ENCODE results near the gene TBC1D22A. TPM values are rescaled to one million over a fixed set of nuclear protein-coding genes. Genes with fewer than 3 reads are reported as not detected.

Gene TBC1D22A
- total and polyA plus RNA-seq, 2 experiments from 2014 or later, result 9.6 to 13.3 TPM

GRCh38 chr22:46777609-46777970 lies 15.1 kb downstream of the TBC1D22A start:
- H3K4me1 ChIP-seq (ENCODE audit: insufficient read depth), result peaks cover 14% of the 10 kb centered on the region; the same call in 1 of the 2 replicates
- no peak overlapping the region for H2AFZ ChIP-seq
- peaks cover 5% of the 10 kb centered on the region; the same call in 2 of the 3 replicates for H3K36me3 Mint-ChIP-seq (ENCODE audit: low read depth)
- H4K20me1 ChIP-seq (replicated peaks; ENCODE audit: insufficient read depth), result peaks cover 4% of the 10 kb centered on the region; the same call in 1 of the 2 replicates
- no peaks in the 10 kb centered on the region for H3K9me2 ChIP-seq (ENCODE audit: insufficient read depth)
- peaks cover 12% of the 10 kb centered on the region for H3K27me3 Mint-ChIP-seq (ENCODE audit: insufficient read depth, low read depth, poor library complexity)
- H3K4me2 ChIP-seq, result no peak overlapping the region
- no peak overlapping the region for H3K4me3 ChIP-seq
- H3K9me3 Mint-ChIP-seq, result no peaks in the 10 kb centered on the region
- H3K4me1 Mint-ChIP-seq, result peaks cover 27% of the 10 kb centered on the region
- peaks cover 91% of the 10 kb centered on the region for H3K79me2 ChIP-seq (replicated peaks; ENCODE audit: insufficient read depth)
- no peaks in the 10 kb centered on the region for H3K27me3 ChIP-seq (ENCODE audit: insufficient read depth)
- no peak for TF ChIP-seq CREB1 (CRISPR knock-in tag; IDR thresholded peaks at IDR 0.05; ENCODE audit: low read depth)
- TF ChIP-seq REST (IDR thresholded peaks at IDR 0.05; ENCODE audit: unreplicated experiment), result no peak
- TF ChIP-seq EZH2 (IDR thresholded peaks at IDR 0.05; ENCODE audit: low read depth, unreplicated experiment), result no peak
- no peak for TF ChIP-seq NANOG (IDR thresholded peaks at IDR 0.05; ENCODE audit: borderline replicate concordance)
- no peak for TF ChIP-seq EZH2phosphoT487 (IDR thresholded peaks at IDR 0.05; ENCODE audit: unreplicated experiment)
- TF ChIP-seq STAT1 (IDR thresholded peaks at IDR 0.05; ENCODE audit: unreplicated experiment), result no peak
- TF ChIP-seq CTCF (conservative IDR thresholded peaks at IDR 0.05; ENCODE audit: low read depth in 2 of 2), result no peak
- TF ChIP-seq POLR2AphosphoS5 (IDR thresholded peaks at IDR 0.05; ENCODE audit: low read depth), result no peak
- TF ChIP-seq JUNB (IDR thresholded peaks at IDR 0.05; ENCODE audit: unreplicated experiment), result no peak
- no peak for TF ChIP-seq ETS1 (IDR thresholded peaks at IDR 0.05)
- TF ChIP-seq ZNF331 (CRISPR knock-in tag; IDR thresholded peaks at IDR 0.05; ENCODE audit: low read depth), result no peak
- TF ChIP-seq ZNF114 (CRISPR knock-in tag; IDR thresholded peaks at IDR 0.05), result no peak
- no peak for TF ChIP-seq ZNF462 (CRISPR knock-in tag; IDR thresholded peaks at IDR 0.05)
- no peaks in the 10 kb centered on the region for H3F3A ChIP-seq (replicated peaks; ENCODE audit: low read depth)
- peak overlapping the region; percentile 14 for H3K27ac Mint-ChIP-seq
- DNase-seq (ENCODE audit: low spot score) (no peak), ATAC-seq (no peak)
- no peaks in the 10 kb centered on the region for H3K36me3 ChIP-seq (ENCODE audit: insufficient read depth)
- no peak overlapping the region for H3K4me3 Mint-ChIP-seq
- H3K27ac ChIP-seq (ENCODE audit: low read depth), result no peak overlapping the region
